ENCODE measurements around the gene NAT16.
"Not testable (repeated sequence)": the region's sequence is repeated elsewhere in the genome, so short reads cannot be mapped to it uniquely, and the experiment has no call there.

Gene NAT16

DNA sequence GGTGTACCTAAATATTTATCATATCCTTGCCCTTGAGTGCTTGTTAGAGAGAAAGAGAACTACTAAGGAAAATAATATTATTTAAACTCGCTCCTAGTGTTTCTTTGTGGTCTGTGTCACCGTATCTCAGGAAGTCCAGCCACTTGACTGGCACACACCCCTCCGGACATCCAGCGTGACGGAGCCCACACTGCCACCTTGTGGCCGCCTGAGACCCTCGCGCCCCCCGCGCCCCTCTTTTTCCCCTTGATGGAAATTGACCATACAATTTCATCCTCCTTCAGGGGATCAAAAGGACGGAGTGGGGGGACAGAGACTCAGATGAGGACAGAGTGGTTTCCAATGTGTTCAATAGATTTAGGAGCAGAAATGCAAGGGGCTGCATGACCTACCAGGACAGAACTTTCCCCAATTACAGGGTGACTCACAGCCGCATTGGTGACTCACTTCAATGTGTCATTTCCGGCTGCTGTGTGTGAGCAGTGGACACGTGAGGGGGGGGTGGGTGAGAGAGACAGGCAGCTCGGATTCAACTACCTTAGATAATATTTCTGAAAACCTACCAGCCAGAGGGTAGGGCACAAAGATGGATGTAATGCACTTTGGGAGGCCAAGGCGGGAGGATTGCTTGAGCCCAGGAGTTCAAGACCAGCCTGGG, 41.8 kb downstream of the NAT16 start:
- H3K9me3 ChIP-seq (ENCODE audit: control insufficient read depth, insufficient read depth, low read length), result no peaks in the 10 kb centered on the region
- peaks cover 17% of the 10 kb centered on the region for H3K4me1 ChIP-seq (ENCODE audit: insufficient read depth, low read length)
- H3K36me3 ChIP-seq (ENCODE audit: insufficient read depth, low read length), result peaks cover 18% of the 10 kb centered on the region
- H3K9ac ChIP-seq (ENCODE audit: low read depth, low read length), result peak overlapping the region; percentile 29; the same call in 1 of the 2 replicates

DNA sequence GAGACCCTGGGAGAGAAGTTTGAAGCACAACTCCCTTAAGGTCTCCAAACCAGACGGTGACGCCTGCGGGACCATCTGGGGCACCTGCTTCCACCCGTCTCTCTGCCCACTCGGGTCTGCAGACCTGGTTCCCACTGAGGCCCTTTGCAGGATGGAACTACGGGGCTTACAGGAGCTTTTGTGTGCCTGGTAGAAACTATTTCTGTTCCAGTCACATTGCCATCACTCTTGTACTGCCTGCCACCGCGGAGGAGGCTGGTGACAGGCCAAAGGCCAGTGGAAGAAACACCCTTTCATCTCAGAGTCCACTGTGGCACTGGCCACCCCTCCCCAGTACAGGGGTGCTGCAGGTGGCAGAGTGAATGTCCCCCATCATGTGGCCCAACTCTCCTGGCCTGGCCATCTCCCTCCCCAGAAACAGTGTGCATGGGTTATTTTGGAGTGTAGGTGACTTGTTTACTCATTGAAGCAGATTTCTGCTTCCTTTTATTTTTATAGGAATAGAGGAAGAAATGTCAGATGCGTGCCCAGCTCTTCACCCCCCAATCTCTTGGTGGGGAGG, 42.4 kb downstream of the NAT16 start:
- peaks cover 20% of the 10 kb centered on the region for H3K36me3 ChIP-seq (ENCODE audit: insufficient read depth, low read length)
- peaks cover 17% of the 10 kb centered on the region for H3K4me1 ChIP-seq (ENCODE audit: insufficient read depth, low read length)
- 0 out of 2 replicates have a peak overlapping the region, but pooled peaks have one; percentile 29 for H3K9ac ChIP-seq (ENCODE audit: low read depth, low read length)
- no peaks in the 10 kb centered on the region for H3K9me3 ChIP-seq (ENCODE audit: control insufficient read depth, insufficient read depth, low read length)

DNA sequence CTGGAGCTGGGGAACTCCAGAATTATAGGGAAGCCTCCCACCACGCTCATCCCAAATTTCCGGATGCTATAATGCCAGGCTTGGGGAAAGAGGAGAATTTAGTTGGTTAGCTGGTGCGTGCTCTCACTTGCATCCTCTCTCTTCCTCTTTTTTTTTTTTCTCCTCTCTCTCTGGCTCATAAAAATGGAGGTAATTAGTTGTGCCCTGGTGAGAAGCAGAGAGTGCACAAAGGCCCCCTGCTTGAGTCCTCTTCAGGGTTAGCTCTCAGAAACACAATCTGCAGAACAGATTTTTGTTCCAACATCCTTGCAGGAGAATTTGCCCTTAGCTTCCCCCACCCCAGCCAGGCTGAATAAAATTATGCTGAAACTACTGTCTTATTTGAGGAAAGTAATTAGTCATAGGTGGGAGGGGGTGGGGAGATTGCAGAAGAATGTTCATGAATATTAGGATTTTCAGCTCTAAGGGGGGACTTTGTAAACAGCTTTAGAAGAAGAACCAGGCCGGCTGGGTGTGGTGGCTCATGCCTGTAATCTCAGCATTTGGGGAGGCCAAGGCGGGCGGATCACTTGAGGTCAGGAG, 45.6 kb downstream of the NAT16 start:
- peaks cover 8% of the 10 kb centered on the region for H3K4me1 ChIP-seq (ENCODE audit: insufficient read depth, low read length)
- H3K36me3 ChIP-seq (ENCODE audit: insufficient read depth, low read length), result peaks cover 39% of the 10 kb centered on the region

DNA sequence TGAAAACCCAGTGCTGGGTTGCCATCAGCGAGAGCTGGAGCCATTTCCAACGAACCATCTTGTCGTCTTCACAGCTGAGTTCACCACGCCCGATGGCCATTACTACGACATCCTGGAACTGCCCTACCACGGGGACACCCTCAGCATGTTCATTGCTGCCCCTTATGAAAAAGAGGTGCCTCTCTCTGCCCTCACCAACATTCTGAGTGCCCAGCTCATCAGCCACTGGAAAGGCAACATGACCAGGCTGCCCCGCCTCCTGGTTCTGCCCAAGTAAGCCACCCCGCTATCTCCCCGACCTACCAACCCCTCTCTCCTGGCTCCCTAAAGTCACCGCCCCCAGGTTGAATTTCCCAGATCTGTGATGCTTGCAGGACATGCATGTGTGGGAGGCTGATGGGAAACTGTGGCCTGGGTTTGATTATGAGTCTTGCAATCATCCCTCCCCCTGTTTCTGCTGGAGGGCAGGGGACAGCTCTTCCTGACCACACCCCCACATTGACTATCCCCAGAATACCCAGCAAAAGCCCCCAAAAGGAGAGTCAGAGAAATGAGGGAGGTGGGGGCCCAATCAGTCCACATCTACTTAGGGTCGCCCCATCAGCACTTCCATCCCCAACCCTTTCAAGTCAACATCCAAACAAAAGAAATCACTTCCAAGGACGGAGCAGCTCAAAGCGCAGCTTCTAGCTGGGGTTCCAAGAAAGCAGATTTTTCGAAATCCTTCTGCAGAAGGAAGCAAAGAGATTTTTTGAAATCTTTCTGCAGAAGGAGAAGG, 46.3 kb downstream of the NAT16 start:
- Histone ChIP-seq H3K9ac (ENCODE audit: low read depth, low read length) (no peak overlapping the region), H3K36me3 (ENCODE audit: insufficient read depth, low read length) (peaks cover 39% of the 10 kb centered on the region), H3K4me1 (ENCODE audit: insufficient read depth, low read length) (peaks cover 5% of the 10 kb centered on the region), H3K9me3 (ENCODE audit: control insufficient read depth, insufficient read depth, low read length) (no peaks in the 10 kb centered on the region)

More for the DNA sequence above, 45.6 kb downstream of the NAT16 start:
- H3K9ac ChIP-seq (ENCODE audit: low read depth, low read length), result no peak overlapping the region
- H3K9me3 ChIP-seq (ENCODE audit: control insufficient read depth, insufficient read depth, low read length), result no peaks in the 10 kb centered on the region

DNA sequence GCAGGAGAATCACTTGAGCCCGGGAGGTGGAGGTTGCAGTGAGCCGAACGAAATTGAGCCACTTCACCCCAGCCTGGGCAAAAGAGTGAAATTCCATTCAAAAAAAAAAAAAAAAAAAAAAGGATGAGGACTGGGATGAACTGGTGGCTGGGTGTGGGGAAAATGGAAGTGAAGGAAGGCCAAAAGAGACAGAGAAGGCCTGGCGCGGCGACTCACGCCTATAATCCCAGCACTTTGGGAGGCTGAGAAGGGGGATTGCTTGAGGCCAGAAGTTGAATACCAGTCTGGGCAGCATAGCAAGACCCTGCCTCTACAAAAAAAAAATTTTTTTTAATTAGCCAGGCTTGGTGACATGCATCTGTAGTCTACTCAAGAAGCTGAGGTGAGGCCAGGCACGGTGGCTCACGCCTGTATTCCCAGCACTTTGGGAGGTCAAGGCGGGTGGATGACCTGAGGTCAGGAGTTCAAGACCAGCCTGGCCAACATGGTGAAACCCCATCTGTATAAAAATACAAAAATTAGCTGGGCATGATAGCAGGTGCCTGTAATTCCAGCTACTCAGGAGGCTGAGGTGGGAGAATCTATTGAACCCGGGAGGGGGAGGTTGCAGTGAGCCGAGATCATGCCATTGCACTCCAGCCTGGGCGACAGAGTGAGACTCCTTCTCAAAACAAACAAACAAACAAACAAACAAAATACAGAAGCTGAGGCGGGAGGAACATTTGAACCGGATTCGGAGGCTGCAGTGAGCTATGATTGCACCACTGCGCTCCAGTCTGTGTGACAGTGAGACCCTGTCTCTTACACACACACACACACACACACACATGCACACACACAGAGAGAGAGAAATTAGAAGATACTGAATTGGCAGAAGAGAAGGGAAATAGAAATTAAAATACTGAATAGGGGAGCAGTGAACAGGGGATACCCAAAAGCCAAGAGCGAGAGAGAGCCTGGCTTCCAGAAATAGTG, 47.2 kb downstream of the NAT16 start:
- H3K9ac ChIP-seq (ENCODE audit: low read depth, low read length); H3K4me1 ChIP-seq (ENCODE audit: insufficient read depth, low read length); H3K9me3 ChIP-seq (ENCODE audit: control insufficient read depth, insufficient read depth, low read length): not testable (repeated sequence)
- H3K36me3 ChIP-seq (ENCODE audit: insufficient read depth, low read length), result peaks cover 41% of the 10 kb centered on the region

DNA sequence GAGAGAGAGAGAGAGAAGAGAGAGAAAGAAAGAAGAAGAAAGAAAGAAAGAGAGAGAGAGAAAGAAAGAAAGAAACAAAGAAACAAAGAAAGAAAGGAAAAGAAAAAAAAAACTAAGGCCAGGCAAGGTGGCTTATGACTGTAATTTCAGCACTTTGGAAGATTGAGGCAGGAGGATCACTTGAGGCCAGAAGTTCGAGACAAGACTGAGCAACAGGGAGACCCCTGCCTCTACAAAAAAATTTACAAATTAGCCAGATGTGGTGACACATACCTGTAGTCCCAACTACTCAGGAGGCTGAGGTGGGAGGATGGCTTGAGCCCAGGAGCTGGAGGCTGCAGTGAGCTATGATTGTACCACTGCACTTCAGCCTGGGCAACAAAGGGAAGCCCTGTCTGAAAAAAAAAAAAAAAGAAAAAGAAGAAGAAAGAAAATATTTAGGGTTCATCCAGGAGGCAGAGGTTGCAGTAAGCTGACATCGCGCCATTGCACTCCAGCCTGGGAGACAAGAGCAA, 50.4 kb downstream of the NAT16 start:
- Histone ChIP-seq H3K9me3 (ENCODE audit: control insufficient read depth, insufficient read depth, low read length) (no peaks in the 10 kb centered on the region), H3K9ac (ENCODE audit: low read depth, low read length) (no peak overlapping the region), H3K36me3 (ENCODE audit: insufficient read depth, low read length) (peaks cover 36% of the 10 kb centered on the region), H3K4me1 (ENCODE audit: insufficient read depth, low read length) (peaks cover 11% of the 10 kb centered on the region; the same call in 1 of the 2 replicates)

DNA sequence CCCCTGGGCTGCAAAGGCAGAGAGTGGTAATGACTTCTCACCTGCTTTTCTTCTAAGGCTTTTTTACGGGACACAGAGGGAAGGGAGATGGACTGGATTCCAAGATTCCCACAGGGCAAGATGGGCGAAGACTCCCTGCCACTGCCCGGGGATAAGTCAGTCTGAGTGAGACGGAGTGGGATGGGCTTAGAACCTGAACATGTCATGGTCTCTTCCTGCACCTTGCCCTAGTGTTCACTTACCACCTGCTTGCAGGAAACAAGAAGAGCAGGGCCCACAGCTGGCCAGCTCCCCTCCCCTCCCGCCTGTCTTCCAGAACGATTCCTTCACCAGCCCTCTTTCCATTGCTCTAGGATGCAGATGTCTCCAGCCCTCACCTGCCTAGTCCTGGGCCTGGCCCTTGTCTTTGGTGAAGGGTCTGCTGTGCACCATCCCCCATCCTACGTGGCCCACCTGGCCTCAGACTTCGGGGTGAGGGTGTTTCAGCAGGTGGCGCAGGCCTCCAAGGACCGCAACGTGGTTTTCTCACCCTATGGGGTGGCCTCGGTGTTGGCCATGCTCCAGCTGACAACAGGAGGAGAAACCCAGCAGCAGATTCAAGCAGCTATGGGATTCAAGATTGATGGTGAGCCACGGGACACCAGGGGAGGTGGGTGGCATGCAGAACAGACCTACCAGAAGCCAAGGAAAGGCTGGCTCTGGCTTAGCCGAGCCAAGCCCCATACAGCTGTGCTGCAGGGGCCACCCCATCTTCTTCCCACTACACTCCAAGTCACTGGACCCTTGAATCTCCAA, 51.9 kb downstream of the NAT16 start:
- Histone ChIP-seq H3K36me3 (ENCODE audit: insufficient read depth, low read length) (peaks cover 21% of the 10 kb centered on the region), H3K9me3 (ENCODE audit: control insufficient read depth, insufficient read depth, low read length) (no peaks in the 10 kb centered on the region), H3K4me1 (ENCODE audit: insufficient read depth, low read length) (peaks cover 12% of the 10 kb centered on the region; the same call in 1 of the 2 replicates), H3K9ac (ENCODE audit: low read depth, low read length) (peak overlapping the region; percentile 60)

DNA sequence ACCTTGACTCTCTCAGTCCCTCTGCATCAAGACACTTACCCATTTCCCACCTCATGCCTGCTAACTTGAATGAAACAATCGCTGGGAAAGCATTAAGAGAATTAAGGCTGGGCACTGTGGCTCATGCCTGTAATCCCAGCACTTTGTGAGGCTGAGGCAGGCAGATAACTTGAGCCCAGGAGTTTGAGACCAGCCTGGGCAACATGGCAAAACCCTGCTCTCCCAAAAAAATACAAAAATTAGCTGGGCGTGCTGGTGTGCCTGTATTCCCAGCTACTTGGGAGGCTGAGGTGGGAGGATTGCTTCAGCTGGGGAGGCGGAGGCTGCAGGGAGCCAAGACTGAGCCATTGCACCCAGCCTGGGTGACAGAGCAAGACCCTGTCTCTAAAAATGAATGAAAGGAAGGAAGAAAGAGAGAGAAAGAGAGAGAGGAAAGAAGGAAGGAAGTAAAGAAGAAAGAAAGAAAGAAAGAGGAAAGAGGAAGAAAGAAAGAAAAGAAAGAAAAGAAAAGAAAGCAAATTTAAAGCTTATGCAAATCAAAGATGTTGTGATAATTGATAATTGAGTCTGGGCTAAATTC, 52.5 kb downstream of the NAT16 start:
- peaks cover 18% of the 10 kb centered on the region; the same call in 1 of the 2 replicates for H3K4me1 ChIP-seq (ENCODE audit: insufficient read depth, low read length)
- H3K9ac ChIP-seq (ENCODE audit: low read depth, low read length), result peak overlapping the region; percentile 60
- H3K36me3 ChIP-seq (ENCODE audit: insufficient read depth, low read length), result peaks cover 21% of the 10 kb centered on the region
- H3K9me3 ChIP-seq (ENCODE audit: control insufficient read depth, insufficient read depth, low read length), result no peaks in the 10 kb centered on the region

DNA sequence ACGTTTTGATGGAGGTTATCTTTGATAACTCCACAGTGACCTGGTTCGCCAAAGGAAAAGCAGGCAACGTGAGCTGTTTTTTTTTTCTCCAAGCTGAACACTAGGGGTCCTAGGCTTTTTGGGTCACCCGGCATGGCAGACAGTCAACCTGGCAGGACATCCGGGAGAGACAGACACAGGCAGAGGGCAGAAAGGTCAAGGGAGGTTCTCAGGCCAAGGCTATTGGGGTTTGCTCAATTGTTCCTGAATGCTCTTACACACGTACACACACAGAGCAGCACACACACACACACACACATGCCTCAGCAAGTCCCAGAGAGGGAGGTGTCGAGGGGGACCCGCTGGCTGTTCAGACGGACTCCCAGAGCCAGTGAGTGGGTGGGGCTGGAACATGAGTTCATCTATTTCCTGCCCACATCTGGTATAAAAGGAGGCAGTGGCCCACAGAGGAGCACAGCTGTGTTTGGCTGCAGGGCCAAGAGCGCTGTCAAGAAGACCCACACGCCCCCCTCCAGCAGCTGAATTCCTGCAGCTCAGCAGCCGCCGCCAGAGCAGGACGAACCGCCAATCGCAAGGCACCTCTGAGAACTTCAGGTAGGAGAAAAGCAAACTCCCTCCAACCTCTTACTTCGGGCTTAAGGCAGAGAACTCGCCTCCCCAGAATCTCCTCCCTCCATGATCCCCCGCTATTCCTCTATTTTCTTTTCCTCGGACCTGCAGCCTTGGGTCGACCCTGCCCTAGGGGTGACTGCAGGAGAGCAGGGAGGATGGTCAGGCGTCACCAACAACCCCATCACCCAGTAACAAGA, 53.2 kb downstream of the NAT16 start, which contains the start of gene SERPINE1:
TSS of gene SERPINE1 (plus strand) at position 454 of the 809 bp plus-strand sequence. CDS start 1,290 bp downstream, outside the sequence.
- Histone ChIP-seq H3K4me1 (ENCODE audit: insufficient read depth, low read length) (peaks cover 22% of the 10 kb centered on the region; the same call in 1 of the 2 replicates), H3K36me3 (ENCODE audit: insufficient read depth, low read length) (peaks cover 17% of the 10 kb centered on the region), H3K9ac (ENCODE audit: low read depth, low read length) (peak within 1 kb of the TSS; percentile 60), H3K9me3 (ENCODE audit: control insufficient read depth, insufficient read depth, low read length) (no peaks in the 10 kb centered on the region)

DNA sequence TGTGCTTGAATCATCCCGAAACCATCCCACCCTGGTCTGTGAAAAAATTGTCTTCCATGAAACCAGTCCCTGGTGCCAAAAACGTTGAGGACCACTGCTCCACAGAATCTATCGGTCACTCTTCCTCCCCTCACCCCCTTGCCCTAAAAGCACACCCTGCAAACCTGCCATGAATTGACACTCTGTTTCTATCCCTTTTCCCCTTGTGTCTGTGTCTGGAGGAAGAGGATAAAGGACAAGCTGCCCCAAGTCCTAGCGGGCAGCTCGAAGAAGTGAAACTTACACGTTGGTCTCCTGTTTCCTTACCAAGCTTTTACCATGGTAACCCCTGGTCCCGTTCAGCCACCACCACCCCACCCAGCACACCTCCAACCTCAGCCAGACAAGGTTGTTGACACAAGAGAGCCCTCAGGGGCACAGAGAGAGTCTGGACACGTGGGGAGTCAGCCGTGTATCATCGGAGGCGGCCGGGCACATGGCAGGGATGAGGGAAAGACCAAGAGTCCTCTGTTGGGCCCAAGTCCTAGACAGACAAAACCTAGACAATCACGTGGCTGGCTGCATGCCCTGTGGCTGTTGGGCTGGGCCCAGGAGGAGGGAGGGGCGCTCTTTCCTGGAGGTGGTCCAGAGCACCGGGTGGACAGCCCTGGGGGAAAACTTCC, 54.0 kb downstream of the NAT16 start:
- no peaks in the 10 kb centered on the region for H3K9me3 ChIP-seq (ENCODE audit: control insufficient read depth, insufficient read depth, low read length)
- peak overlapping the region; percentile 60; the same call in 1 of the 2 replicates for H3K9ac ChIP-seq (ENCODE audit: low read depth, low read length)
- H3K36me3 ChIP-seq (ENCODE audit: insufficient read depth, low read length), result peaks cover 16% of the 10 kb centered on the region
- H3K4me1 ChIP-seq (ENCODE audit: insufficient read depth, low read length), result peaks cover 25% of the 10 kb centered on the region; the same call in 1 of the 2 replicates

DNA sequence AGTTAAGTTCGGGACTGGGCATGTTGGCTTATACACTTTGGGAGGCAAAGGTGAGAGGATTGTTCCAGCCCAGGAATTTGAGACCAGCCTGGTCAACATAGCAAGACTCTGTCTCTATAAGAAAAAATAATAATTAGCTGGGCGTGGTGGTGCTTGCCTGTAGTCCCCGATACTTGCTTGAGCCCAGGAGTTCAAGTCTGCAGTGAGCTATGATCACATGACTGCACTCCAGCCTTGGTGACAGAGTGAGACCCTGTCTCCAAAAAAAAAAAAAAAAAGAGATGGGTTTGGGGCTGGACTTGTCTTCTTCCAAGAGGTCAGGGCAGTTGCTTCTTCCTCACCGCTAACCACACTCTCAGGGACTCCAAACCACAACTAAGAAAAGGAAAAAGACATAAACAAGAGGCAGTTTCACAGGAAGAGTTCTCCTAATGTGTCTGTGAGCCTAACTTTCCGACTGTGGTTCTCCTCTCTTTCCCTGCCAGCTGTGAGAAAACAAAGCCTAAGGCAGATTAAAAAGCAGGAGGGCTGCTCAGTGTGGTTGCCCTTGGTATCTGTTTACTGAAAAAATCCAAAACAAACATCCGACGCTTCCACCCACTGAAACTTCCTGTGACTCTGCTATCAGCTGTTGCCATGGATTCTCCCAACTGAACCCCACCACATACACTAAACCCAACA, 55.6 kb downstream of the NAT16 start:
- H3K9me3 ChIP-seq (ENCODE audit: control insufficient read depth, insufficient read depth, low read length), result no peaks in the 10 kb centered on the region
- H3K4me1 ChIP-seq (ENCODE audit: insufficient read depth, low read length), result peaks cover 32% of the 10 kb centered on the region; the same call in 1 of the 2 replicates
- no peak overlapping the region for H3K9ac ChIP-seq (ENCODE audit: low read depth, low read length)
- H3K36me3 ChIP-seq (ENCODE audit: insufficient read depth, low read length), result 0 out of 2 replicates have a peak, but pooled peaks cover 2% of the 10 kb centered on the region

Data from ES-I3 (cell line).